ENCODE measurements around the gene DCLK2. TPM values are rescaled to one million over a fixed set of nuclear protein-coding genes. Genes with fewer than 3 reads are reported as not detected.

DCLK2 gene
- total RNA-seq, 2 donors from 2014 or later = 7.7 to 9.9 TPM

- intact Hi-C loops (cut with DNase I) = no loop called here
- ATAC-seq (no peak), DNase-seq (no peak)
Measured at GRCh38 chr4:150280975-150281374, 202.7 kb downstream of the DCLK2 start.

DNA sequence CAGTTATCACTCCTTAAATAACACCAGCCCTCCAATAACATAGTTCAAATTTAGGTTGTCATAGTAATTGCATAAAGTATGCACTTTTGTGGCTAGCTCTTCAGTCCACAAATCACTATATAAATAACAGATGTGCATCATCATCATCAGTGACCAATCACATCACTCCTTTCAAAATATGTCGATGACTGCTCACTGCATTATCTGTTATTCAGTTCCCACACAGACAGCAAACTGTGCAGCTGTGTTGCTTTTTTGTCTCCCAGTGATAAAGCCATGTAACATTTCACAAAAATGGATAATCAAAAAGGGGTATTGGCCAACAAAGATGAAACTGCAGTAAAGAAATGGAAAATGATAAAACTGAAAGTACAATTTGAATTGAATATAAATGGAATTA is 205.4 kb downstream of the DCLK2 start:
- intact Hi-C loops (cut with DNase I) = no loop called here
- DNase-seq (no peak), ATAC-seq (peak in 1 of 2 donors; percentile 47)

GRCh38 chr4:150286656-150287055 is 208.4 kb downstream of the DCLK2 start:
- DNase-seq (no peak), ATAC-seq (no peak)
- intact Hi-C loops (cut with DNase I) = no loop called here

- intact Hi-C loops (cut with DNase I) = no loop called here
- DNase-seq (no peak), ATAC-seq (no peak)
Measured at GRCh38 chr4:150289198-150289597, 211.0 kb downstream of the DCLK2 start.

GRCh38 chr4:150289881-150290280 is 211.6 kb downstream of the DCLK2 start:
- intact Hi-C loops (cut with DNase I) = no loop called here

GRCh38 chr4:150297861-150298474 is 219.7 kb downstream of the DCLK2 start:
- DNase-seq (peak; percentile 37), ATAC-seq (no peak)
- intact Hi-C loops (cut with DNase I) = loop anchor here in 1 of 2 donors (2.0 kb wide), 1 partner anchor 571 kb away; no protein-coding TSS in a partner anchor

More at GRCh38 chr4:150289881-150290280, 211.6 kb downstream of the DCLK2 start:
- no peak for DNase-seq
- ATAC-seq = no peak

- DNase-seq = no peak
- intact Hi-C loops (cut with DNase I) = loop anchor here (2.0 to 10.0 kb wide), 2 partner anchors 565 to 569 kb away; no protein-coding TSS in a partner anchor
- ATAC-seq = no peak
Measured at GRCh38 chr4:150299816-150300215, 221.6 kb downstream of the DCLK2 start.

DNA sequence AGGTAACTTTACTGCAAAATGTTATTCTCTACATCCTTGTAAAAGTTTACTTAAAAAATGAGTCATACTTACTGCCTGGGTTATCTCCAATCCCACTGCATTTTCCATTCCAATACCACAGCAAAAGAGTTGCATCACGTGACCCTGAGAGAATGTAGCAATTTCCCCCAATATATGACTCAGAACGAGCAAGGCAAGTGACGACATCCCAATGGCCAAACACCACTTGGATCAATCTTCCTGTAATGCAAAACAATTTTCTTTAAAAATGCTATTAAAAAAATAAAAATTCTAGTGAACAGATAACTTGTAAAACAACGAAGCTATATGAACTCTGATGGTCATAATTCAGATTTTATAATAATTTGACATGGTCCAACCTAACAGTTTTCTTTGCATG is 224.3 kb downstream of the DCLK2 start:
- ATAC-seq = peak in 1 of 2 donors; percentile 34

GRCh38 chr4:150305995-150306394 is 227.8 kb downstream of the DCLK2 start:
- ATAC-seq = peak in 1 of 2 donors; percentile 44
- no peak for DNase-seq
- intact Hi-C loops (cut with DNase I) = loop anchor here in 1 of 2 donors (10.0 kb wide), 1 partner anchor 559 kb away; no protein-coding TSS in a partner anchor

More for the DNA sequence above, 224.3 kb downstream of the DCLK2 start:
- intact Hi-C loops (cut with DNase I) = loop anchor here in 1 of 2 donors (10.0 kb wide), 1 partner anchor 562 kb away; no protein-coding TSS in a partner anchor
- DNase-seq = no peak

DNA sequence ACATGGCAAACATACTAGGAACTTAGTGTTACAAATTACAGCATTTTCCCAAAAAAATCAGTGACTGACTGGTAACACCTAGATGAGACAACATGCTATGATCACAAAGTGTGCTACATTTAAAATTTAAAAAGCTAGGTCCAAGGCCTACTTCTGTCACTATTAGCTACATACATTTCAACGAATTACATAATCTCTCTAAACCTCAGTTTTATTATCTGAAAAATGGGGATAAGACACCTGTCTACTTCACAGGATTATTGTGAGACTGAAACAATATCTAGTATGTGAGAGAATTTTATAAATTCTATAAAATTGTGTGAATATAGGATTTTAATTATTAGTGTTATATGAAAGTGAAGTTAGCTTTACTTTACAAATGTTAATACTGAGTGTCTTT is 228.5 kb downstream of the DCLK2 start:
- no peak for DNase-seq
- no peak for ATAC-seq
- intact Hi-C loops (cut with DNase I) = loop anchor here in 1 of 2 donors (10.0 kb wide), 1 partner anchor 558 kb away; no protein-coding TSS in a partner anchor
